Uterus (tissue), 2 donors: Measurements from ENCODE around the gene RAP1GAP.

Experiments used
- POLR2A ChIP-seq, 2 donors: fragments of 450-650 bp; IDR thresholded peaks; one replicate each; pipeline ENCODE4 v1.6.1; 2016; ENCODE audit warnings: antibody characterized with exemption in 2 of 2, mild to moderate bottlenecking in 1 of 2, moderate library complexity in 1 of 2
- TF ChIP-seq, protein P1 (sequence below), 4 experiments: fragments of 200-600 bp in 2 of 4; fragments of 450-650 bp in 2 of 4; sonication (generic) in 2 of 4; IDR thresholded peaks; one replicate each; pipeline ENCODE4 v1.5.1; 2016 to 2019; ENCODE audit warnings: antibody characterized with exemption in 4 of 4, mild to moderate bottlenecking in 2 of 4, moderate library complexity in 1 of 4

DNA sequence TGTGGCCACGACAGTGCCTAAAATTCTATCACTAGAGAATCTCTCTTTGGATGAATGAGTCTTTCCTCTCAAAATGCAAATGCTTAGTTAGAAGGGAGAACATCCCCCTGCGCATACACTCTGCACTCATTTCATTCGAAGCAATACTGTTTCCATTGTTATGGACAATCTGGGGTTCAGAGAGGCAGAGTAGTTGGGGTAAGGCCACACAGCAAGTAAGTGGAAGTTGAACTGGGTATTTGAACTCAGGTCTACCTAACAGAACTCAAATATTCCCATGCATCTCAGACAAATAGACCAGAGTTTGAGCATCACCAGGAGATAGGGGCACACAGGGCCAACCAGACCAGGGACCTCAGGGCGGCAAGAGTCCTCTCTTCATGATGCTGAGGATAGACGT is 25.5 kb downstream of the RAP1GAP start:
- TF ChIP-seq, protein P1, sequence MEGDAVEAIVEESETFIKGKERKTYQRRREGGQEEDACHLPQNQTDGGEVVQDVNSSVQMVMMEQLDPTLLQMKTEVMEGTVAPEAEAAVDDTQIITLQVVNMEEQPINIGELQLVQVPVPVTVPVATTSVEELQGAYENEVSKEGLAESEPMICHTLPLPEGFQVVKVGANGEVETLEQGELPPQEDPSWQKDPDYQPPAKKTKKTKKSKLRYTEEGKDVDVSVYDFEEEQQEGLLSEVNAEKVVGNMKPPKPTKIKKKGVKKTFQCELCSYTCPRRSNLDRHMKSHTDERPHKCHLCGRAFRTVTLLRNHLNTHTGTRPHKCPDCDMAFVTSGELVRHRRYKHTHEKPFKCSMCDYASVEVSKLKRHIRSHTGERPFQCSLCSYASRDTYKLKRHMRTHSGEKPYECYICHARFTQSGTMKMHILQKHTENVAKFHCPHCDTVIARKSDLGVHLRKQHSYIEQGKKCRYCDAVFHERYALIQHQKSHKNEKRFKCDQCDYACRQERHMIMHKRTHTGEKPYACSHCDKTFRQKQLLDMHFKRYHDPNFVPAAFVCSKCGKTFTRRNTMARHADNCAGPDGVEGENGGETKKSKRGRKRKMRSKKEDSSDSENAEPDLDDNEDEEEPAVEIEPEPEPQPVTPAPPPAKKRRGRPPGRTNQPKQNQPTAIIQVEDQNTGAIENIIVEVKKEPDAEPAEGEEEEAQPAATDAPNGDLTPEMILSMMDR (IDR thresholded peaks at IDR 0.05) = no peak
- no peak for TF ChIP-seq POLR2A (IDR thresholded peaks at IDR 0.05)
